Fibroblast of skin of right biceps (primary cell): ENCODE results near the gene NKG7.

Experiments used
- DNase-seq: peaks from one replicate; pipeline ENCODE4 v3.0.0-alpha.2; 2013

The NKG7 gene

DNA sequence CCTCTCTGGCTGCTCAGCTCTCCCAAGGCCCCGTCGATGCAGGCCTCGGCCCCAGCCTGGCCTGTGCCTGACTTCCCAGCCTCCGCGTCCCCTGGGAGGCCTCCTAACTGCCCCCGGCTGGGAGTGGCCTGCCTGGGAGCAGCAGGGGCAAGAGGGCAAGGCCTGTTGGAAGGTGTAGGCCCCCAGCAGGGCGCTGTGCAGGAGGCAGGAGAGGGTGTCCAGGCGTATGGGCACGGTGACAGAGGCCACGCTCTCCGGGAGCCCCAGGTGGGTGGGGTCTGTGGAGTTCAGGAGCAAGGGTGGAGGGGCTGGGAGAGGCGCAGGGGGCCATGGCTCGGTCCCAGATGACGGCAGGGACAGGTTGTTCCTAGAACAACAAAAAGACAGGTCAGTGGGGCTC is 16.7 kb upstream of the NKG7 start:
- DNase-seq = no peak

DNA sequence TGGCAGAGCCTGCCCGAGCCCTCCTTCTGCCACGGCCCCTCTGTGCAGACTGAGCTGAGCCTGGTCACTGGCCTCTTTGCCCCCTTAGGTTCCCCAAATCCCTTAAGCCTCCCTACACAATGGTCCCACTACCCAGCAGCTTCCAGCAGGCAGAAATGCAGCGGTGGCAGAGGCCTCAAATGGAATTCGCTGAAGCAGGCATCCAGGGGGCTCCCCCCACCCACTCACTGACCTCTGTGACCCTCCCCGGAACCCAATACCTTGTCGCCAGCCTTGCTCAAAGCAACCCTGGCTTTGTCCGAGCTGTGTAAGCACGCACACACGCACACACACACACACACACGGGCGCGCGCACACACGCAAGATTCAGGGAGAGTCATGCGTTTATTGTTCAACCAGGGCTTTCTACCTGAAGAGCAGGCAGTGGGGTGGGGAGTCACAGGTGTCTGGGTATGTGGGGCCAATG is 15.5 kb upstream of the NKG7 start, which contains the start of gene LIM2:
LIM2 (minus strand) TSS at position 51 of the 466 bp plus-strand sequence. CDS start 531 bp downstream, outside the sequence.
- no peak for DNase-seq

DNA sequence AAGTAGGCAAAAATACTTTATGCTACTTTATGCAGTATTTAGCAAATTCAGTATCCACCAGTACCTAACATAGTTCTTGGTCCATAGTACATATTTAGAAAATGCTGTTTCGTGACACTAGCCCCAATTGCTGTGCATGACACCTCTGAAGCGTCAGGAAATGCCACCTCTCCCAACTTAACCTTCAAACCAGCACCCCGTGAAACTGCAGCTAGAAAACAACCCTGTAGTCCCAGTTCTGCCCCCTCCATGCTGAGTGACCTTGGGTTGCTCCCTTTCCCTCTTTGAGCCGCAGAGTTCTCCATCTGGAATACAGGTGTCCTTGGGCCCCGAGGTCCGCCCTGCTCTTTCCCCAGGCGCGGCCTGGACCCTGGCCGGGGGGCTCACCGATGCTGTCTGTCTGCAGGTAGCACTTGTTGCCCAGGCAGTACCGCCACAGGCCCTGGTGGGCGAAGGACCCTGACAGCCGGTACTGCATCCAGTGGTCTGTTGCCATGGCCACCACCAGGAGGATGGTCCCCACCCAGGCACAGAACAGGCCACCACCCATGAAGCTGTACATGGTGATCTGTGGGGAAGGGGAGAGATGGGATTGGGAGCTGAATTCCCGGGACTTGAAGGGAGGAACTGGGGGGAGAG is 14.5 kb upstream of the NKG7 start:
- DNase-seq = no peak

GRCh38 chr19:51382004-51382403 is 9.6 kb upstream of the NKG7 start:
- no peak for DNase-seq

GRCh38 chr19:51380379-51380778 is 7.9 kb upstream of the NKG7 start:
- no peak for DNase-seq

DNA sequence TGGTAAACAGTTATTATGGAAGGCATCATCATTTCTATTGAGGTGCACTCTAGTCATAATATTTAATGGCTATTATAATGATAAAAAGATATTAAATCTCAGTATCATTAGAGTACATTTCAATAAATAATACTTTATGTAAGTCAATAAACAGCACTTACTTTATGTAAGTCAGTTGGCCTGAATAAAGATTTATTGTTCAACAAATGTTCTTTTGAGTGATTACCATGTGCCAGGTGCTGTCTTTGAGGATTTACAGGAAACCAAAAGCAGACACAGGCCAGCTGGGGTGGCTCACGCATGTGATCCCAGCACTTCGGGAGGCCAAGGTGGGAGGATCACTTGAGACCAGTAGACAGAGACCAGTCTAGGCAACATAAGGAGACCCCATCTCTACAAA is 5.0 kb upstream of the NKG7 start:
- no peak for DNase-seq

- no peak for DNase-seq
Measured at GRCh38 chr19:51375504-51376221, 3.2 kb upstream of the NKG7 start.

- no peak for DNase-seq
Measured at GRCh38 chr19:51372021-51372648, 319 bp downstream of the NKG7 start.

DNA sequence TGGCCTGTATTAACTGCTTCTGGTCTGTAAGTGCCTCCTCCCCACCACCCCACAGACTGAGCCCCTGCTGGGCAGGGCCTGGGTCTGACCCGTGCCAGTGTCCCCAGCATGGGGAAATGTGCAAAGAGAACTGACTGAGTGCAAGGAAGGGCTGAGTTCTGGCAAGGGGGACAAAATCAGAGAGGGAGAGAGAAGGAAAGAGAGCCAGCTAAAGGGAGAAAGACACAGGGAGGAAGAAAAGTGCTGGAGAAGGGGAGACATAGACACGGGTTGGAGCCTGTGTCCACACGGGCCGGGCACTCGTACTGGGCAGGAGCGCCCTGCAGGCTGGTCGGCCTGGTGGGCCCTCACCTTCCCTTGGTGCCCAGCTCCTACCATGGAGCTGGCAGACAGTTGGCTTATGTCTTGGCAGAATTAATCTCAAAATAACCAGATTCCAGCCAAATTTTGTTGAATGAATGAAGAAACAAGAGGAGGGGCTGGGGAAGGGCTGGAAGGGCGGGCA is 1.2 kb downstream of the NKG7 start:
- no peak for DNase-seq

- DNase-seq = no peak
Measured at GRCh38 chr19:51370230-51370629, 2.2 kb downstream of the NKG7 start.

- DNase-seq = no peak
Measured at GRCh38 chr19:51368366-51369282, 3.8 kb downstream of the NKG7 start, which contains the start of gene CLDND2. TSS of gene CLDND2 (minus strand) at chr19:51369003. CDS start at chr19:51368577, 426 bp downstream.

DNA sequence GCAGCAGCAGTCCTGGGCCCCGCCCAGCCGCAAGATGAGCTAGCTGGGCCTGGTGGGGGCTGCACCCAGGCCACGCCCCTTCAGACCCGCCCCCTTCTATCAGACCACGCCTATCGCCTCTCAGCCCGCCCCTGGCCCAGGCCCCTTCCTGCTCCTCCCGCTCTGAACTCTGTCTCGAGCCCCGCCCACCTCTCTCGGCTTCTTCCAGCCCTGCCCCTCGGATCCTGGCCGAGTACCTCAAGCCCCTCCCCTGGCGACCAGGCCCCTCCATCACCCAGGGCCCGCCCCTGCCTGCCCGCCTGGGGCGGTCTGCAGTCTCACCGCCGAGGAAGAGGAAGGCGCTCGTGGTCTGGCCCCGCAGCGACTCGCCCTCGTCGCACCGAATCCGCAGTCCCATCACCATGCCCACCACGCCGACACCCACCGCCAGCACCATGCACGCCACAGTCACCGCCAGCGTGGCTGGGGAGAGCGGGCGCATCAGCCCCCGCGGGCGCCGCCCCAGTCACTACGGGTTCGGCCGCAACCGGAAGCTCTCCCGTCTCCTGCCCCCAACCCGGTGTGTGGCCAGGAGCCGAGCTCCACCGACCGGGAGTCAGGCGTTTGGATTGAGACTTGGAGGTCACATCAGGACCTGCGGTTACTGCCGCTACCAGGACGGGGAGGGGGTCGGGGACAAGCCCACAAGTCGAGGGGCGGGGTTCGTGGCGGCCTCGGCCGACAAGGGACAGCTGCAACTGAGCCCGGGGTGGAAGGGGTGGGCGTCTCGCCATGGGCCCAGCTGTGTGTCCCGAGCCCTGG is 4.7 kb downstream of the NKG7 start:
- DNase-seq = peak; percentile 99

DNA sequence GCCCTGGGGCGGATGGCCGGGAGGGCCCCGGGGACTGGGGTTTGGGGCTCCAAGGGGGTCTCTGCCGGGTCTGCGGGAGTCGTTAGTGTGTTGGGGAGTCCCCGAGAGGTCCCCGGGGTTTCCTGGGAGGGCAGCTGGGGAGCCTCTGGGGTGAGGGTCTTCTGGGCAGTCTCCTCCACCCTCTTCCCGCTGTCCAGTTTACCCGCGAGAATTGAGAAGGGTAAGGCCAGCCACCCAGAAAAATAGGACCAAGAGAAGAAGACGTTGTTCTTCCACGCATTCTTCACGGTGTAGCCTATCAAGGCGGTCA is 5.2 kb downstream of the NKG7 start:
- no peak for DNase-seq

- DNase-seq = peak; percentile 98
Measured at GRCh38 chr19:51366389-51367254, 5.8 kb downstream of the NKG7 start.

DNA sequence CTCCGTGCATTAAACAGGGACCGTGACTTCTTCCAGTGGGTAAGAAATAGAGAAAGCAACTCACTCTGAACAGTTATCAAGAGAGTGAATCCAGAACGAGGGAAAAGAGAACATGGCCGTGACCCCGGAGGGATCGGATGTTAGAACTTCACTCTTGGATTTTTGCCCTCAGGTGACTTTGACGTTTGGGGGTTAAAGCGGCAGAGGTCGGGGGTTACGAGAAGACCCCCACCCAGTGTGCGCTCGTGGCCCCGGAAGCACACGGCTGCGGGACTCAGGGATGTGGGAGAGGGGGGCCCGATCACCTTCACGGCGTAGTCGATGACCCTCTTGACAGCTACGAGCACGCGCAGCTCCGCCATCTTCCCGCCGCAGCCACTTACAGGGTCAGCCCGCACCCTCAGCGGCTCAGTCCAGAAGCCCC is 6.5 kb downstream of the NKG7 start, which contains the start of gene ETFB:
ETFB (minus strand) TSS at position 424 of the 424 bp plus-strand sequence; CDS start at position 362, 62 bp downstream.
- no peak for DNase-seq

- DNase-seq = peak; percentile 54
Measured at GRCh38 chr19:51365211-51365964, 7.1 kb downstream of the NKG7 start.

DNA sequence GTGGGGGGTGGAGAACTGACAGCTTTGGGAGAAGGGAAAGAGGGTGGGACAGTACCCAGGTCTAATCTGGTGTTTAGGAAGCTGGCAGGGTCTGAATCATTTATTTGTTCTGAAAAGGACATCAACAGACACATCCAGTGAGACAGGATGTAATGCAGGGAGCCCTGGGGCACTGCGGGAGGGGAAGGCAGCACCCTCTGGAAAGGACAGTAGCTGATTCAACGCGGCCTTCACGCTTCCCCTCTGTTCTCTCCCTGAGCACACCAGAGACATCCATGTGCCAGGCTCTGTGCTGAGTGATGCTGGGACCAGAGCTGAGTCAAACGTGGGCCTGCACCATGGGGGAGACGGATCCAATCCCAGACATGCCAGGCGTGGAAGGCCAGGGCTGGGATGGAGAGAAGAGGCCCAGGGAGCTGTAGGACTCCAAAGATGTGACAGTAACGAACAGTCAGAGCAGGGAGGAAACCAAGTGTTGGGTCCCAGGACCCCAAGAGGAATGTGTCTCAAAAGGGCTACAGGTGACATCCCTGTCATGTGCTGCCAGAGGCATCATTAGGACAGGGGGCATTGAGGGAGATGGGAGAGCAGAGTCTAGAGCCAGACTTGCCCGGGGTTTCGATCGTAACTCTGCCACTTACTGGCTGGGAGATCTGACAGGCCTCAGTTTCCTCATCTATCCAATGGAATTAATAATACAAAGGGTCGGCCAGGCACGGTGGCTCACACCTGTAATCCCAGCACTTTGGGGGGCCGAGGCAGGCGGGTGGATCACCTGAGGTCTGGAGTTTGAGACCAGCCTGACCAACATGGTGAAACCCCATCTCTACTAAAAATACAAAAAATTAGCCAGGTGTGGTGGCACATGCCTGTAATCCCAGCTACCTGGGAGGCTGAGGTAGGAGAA is 8.0 kb downstream of the NKG7 start:
- DNase-seq = no peak

GRCh38 chr19:51361239-51361638 is 11.2 kb downstream of the NKG7 start:
- no peak for DNase-seq

- DNase-seq = peak; percentile 83
Measured at GRCh38 chr19:51359294-51359693, 13.2 kb downstream of the NKG7 start.
